ENCODE results near the gene SNCA. TPM values are rescaled to one million over a fixed set of nuclear protein-coding genes. Genes with fewer than 3 reads are reported as not detected.

The SNCA gene
- total RNA-seq, 4 donors from 2014 or later, result 11.6 to 27.4 (median 19.3) TPM

- H3K27me3 ChIP-seq, result no peaks in the 10 kb centered on the region
- H3K4me1 ChIP-seq, result no peaks in the 10 kb centered on the region
- DNase-seq (ENCODE audit: low spot score in 2 of 2), result no peak
Observed at GRCh38 chr4:89797117-89797516, 39.8 kb downstream of the SNCA start.

DNA sequence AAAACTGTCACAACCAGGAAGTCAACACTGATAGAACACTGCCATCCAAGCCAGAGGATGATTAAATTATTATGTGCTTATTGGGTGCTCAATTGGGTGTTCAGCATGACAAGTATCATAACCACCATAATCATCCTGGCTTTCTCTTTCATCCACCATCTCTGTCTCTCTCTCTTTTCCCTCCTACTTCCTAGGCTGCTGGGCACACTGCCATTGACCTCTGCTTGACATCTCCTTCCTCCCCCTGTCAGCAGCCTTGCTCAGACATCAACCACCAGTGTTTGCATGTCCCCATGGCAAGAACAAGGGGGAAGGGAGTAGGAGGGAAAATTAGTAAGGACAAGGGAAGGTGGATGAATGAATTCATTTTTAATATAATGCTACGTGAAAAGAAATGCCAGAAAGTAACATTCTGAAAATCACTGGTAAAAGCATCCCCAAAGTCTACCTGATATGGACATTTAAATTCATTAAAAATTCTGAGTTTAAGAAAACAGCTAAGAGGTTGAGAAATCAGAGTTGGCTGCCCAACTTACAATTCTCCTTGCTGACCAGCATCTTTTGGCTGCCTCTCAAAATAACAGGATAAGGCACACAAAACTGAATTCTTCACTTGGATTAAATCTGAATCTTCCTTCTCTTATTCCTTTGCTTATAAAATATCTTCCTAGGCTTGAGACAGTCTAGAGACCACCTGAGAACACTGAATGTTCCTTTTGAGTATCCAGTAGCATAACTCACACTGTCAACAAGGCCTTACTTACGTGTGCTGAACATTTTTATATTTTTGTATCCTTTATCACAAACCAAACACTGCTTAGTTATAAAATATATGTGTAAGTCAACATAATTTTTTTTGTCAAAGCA, 48.5 kb downstream of the SNCA start:
- WGBS, result 60% methylated on average over 2 of the region's 2 CpGs
- DNase-seq (ENCODE audit: low spot score in 2 of 2), result no peak

More at GRCh38 chr4:89797117-89797516, 39.8 kb downstream of the SNCA start:
- H3K9me3 ChIP-seq, result no peaks in the 10 kb centered on the region
- no peak overlapping the region for H3K4me3 ChIP-seq
- no peak for TF ChIP-seq EP300 (IDR thresholded peaks at IDR 0.05)
- no peak for TF ChIP-seq POLR2A (IDR thresholded peaks at IDR 0.05)
- TF ChIP-seq POLR2AphosphoS5 (IDR thresholded peaks at IDR 0.05), result no peak
- TF ChIP-seq CTCF (IDR thresholded peaks at IDR 0.05), result no peak
- no peaks in the 10 kb centered on the region for H3K36me3 ChIP-seq
- H3K27ac ChIP-seq, result no peak overlapping the region

DNA sequence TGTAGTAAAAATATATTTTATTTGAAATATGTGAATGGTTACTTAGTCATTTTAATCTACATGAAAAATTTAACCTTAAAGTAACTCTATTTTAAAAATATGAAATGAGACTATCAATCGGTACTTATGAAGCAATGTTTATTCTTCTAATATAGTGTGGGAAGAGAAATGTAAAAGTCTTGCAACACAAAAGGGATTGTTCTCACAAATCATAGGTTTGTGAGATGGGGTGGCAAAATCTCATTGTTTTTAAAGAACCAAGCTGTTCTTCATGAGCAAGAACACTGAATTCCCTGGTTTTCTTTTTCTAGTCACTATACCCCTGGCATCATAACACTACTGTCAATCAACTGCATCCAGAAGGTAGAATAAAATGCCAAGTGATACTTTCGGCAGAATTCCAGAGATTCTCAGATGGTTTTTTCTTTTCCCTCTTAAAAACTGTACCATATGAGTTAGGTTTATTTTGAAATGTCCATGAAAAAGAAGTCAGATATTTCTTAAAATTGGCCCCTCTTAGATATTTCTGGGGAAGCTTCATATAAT, 52.2 kb downstream of the SNCA start:
- Histone ChIP-seq H3K27me3 (no peaks in the 10 kb centered on the region), H3K36me3 (no peaks in the 10 kb centered on the region), H3K4me3 (no peak overlapping the region), H3K9me3 (no peaks in the 10 kb centered on the region), H3K4me1 (no peaks in the 10 kb centered on the region), H3K27ac (no peak overlapping the region)
- TF ChIP-seq POLR2AphosphoS5 (IDR thresholded peaks at IDR 0.05) (no peak), POLR2A (IDR thresholded peaks at IDR 0.05) (no peak), CTCF (IDR thresholded peaks at IDR 0.05) (no peak), EP300 (IDR thresholded peaks at IDR 0.05) (no peak)
- WGBS, result 74% methylated on average over 2 of the region's 2 CpGs
- DNase-seq (ENCODE audit: low spot score in 2 of 2), result no peak

More for the DNA sequence above, 48.5 kb downstream of the SNCA start:
- no peaks in the 10 kb centered on the region for H3K9me3 ChIP-seq
- no peaks in the 10 kb centered on the region for H3K36me3 ChIP-seq
- no peaks in the 10 kb centered on the region for H3K27me3 ChIP-seq
- H3K4me3 ChIP-seq, result no peak overlapping the region
- H3K4me1 ChIP-seq, result no peaks in the 10 kb centered on the region
- no peak overlapping the region for H3K27ac ChIP-seq
- TF ChIP-seq POLR2AphosphoS5 (IDR thresholded peaks at IDR 0.05) (no peak), EP300 (IDR thresholded peaks at IDR 0.05) (no peak)

GRCh38 chr4:89781321-89781720, 55.6 kb downstream of the SNCA start:
- WGBS, result 80% methylated on average over 2 of the region's 2 CpGs
- H3K36me3 ChIP-seq, result no peaks in the 10 kb centered on the region
- no peak overlapping the region for H3K4me3 ChIP-seq
- H3K4me1 ChIP-seq, result no peaks in the 10 kb centered on the region
- no peaks in the 10 kb centered on the region for H3K9me3 ChIP-seq
- H3K27me3 ChIP-seq, result no peaks in the 10 kb centered on the region
- no peak for TF ChIP-seq POLR2AphosphoS5 (IDR thresholded peaks at IDR 0.05)
- TF ChIP-seq CTCF (IDR thresholded peaks at IDR 0.05), result no peak
- TF ChIP-seq EP300 (IDR thresholded peaks at IDR 0.05), result no peak
- TF ChIP-seq POLR2A (IDR thresholded peaks at IDR 0.05), result no peak
- no peak overlapping the region for H3K27ac ChIP-seq
- DNase-seq (ENCODE audit: low spot score in 2 of 2), result no peak

DNA sequence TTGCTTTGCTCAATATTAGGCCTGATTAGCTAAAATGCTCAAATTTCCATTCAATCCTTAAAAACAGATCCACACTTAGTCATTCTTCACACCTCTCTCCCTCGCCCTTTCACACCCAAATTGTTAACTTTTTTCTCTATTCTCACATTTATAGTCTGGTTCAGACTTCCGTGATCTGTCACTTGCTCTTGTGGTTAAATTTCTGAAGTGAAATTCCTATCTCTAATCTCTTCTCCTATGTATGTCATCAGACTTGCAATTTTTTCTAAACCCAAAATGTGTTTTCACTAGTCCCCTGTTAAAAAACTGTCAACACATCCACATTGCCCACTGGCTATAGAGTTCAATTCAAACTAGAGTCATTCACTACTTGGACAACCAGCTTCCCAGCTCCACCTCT, 63.2 kb downstream of the SNCA start:
- H3K27me3 ChIP-seq, result no peaks in the 10 kb centered on the region
- H3K4me1 ChIP-seq, result no peaks in the 10 kb centered on the region
- DNase-seq (ENCODE audit: low spot score in 2 of 2), result no peak
- no peak overlapping the region for H3K27ac ChIP-seq
- 86% methylated on average over 2 of the region's 2 CpGs for WGBS
- H3K9me3 ChIP-seq, result no peaks in the 10 kb centered on the region
- no peak for TF ChIP-seq POLR2AphosphoS5 (IDR thresholded peaks at IDR 0.05)
- no peak for TF ChIP-seq CTCF (IDR thresholded peaks at IDR 0.05)
- TF ChIP-seq POLR2A (IDR thresholded peaks at IDR 0.05), result no peak
- TF ChIP-seq EP300 (IDR thresholded peaks at IDR 0.05), result no peak
- H3K4me3 ChIP-seq, result no peak overlapping the region
- no peaks in the 10 kb centered on the region for H3K36me3 ChIP-seq
